Thyroid gland (tissue), 4 donors: ENCODE results near the gene ARL3.
A peak's percentile ranks its signal among the peaks of the same experiment; 100 is the strongest.

ENCODE experiments used
- POLR2A ChIP-seq, 2 donors: fragments of 450-650 bp; IDR thresholded peaks; one replicate each; pipeline ENCODE4 v1.6.1; 2017; ENCODE audit warnings: antibody characterized with exemption in 2 of 2, mild to moderate bottlenecking in 2 of 2, moderate library complexity in 1 of 2
- TF ChIP-seq, protein P1 (sequence below), 6 experiments: fragments of 200-600 bp in 3 of 6; fragments of 450-650 bp in 3 of 6; sonication (generic) in 3 of 6; IDR thresholded peaks; one replicate each; pipeline ENCODE4 v1.5.1; 2016 to 2019; ENCODE audit warnings: antibody characterized with exemption in 6 of 6, mild to moderate bottlenecking in 2 of 6, inconsistent platforms in 1 of 6, moderate library complexity in 1 of 6

DNA sequence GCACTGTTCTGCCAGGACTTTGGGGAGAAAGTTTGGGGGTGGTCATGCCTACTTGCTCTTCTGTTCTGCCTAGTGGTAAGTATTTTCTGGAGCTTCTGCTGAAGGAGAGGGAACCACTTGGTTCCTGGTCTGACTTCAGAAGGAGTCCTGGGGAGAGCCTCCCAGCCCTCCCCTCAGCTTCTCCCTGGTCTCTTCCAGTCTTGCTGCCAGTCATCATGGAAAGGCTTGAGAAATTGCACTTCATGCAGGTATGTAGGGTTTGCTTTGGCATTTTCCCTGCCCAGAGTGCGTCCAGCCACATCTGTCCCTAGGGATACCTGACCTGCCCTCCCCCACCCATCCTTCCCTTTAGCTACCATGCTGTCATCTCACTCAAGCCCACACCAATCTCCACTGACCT is 18.5 kb upstream of the ARL3 start:
- TF ChIP-seq, protein P1, sequence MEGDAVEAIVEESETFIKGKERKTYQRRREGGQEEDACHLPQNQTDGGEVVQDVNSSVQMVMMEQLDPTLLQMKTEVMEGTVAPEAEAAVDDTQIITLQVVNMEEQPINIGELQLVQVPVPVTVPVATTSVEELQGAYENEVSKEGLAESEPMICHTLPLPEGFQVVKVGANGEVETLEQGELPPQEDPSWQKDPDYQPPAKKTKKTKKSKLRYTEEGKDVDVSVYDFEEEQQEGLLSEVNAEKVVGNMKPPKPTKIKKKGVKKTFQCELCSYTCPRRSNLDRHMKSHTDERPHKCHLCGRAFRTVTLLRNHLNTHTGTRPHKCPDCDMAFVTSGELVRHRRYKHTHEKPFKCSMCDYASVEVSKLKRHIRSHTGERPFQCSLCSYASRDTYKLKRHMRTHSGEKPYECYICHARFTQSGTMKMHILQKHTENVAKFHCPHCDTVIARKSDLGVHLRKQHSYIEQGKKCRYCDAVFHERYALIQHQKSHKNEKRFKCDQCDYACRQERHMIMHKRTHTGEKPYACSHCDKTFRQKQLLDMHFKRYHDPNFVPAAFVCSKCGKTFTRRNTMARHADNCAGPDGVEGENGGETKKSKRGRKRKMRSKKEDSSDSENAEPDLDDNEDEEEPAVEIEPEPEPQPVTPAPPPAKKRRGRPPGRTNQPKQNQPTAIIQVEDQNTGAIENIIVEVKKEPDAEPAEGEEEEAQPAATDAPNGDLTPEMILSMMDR (IDR thresholded peaks at IDR 0.05) = peak in 1 of 6 experiments; percentile 30
- no peak for TF ChIP-seq POLR2A (IDR thresholded peaks at IDR 0.05)
